Measurements from ENCODE around the gene VSTM2B. TPM values are rescaled to one million over a fixed set of nuclear protein-coding genes. Genes with fewer than 3 reads are reported as not detected.

Gene VSTM2B
- polyA plus RNA-seq, 1 of the 3 experiments (the other 2 are of a cell fraction), result not detected

DNA sequence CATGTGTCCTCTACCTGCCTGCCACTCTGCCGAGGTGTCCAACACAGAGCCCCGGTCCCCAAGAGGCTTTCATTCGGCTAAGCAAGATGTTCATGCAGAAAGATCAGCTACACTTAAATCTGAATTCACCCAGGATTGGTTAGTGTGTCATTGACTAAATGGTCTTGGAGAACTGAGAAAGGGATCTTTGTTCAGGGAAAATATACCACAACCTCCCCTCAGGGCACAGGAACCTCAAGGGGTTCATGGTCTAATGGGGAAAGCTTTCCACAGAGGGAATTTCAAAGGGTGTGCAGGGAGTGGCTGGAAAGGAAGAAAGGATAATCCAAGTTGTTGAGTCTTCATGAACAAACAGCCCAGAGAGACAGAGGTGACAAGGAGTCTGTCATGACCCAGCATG, 65.9 kb downstream of the VSTM2B start:
- no peak overlapping the region for H2AFZ ChIP-seq (ENCODE audit: low read depth)
- TF ChIP-seq FOSL2 (IDR thresholded peaks at IDR 0.05; ENCODE audit: borderline replicate concordance, low read depth), result no peak
- TF ChIP-seq RCOR1 (IDR thresholded peaks at IDR 0.05; ENCODE audit: low read length), result no peak
- TF ChIP-seq FOXJ3 (CRISPR knock-in tag; IDR thresholded peaks at IDR 0.05), result no peak
- TF ChIP-seq, protein P1, sequence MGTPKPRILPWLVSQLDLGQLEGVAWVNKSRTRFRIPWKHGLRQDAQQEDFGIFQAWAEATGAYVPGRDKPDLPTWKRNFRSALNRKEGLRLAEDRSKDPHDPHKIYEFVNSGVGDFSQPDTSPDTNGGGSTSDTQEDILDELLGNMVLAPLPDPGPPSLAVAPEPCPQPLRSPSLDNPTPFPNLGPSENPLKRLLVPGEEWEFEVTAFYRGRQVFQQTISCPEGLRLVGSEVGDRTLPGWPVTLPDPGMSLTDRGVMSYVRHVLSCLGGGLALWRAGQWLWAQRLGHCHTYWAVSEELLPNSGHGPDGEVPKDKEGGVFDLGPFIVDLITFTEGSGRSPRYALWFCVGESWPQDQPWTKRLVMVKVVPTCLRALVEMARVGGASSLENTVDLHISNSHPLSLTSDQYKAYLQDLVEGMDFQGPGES (IDR thresholded peaks at IDR 0.05; ENCODE audit: low read depth, low read length), result no peak
- TF ChIP-seq NRF1 (IDR thresholded peaks at IDR 0.05; ENCODE audit: low read depth, low read length), result no peak
- TF ChIP-seq, protein P2, sequence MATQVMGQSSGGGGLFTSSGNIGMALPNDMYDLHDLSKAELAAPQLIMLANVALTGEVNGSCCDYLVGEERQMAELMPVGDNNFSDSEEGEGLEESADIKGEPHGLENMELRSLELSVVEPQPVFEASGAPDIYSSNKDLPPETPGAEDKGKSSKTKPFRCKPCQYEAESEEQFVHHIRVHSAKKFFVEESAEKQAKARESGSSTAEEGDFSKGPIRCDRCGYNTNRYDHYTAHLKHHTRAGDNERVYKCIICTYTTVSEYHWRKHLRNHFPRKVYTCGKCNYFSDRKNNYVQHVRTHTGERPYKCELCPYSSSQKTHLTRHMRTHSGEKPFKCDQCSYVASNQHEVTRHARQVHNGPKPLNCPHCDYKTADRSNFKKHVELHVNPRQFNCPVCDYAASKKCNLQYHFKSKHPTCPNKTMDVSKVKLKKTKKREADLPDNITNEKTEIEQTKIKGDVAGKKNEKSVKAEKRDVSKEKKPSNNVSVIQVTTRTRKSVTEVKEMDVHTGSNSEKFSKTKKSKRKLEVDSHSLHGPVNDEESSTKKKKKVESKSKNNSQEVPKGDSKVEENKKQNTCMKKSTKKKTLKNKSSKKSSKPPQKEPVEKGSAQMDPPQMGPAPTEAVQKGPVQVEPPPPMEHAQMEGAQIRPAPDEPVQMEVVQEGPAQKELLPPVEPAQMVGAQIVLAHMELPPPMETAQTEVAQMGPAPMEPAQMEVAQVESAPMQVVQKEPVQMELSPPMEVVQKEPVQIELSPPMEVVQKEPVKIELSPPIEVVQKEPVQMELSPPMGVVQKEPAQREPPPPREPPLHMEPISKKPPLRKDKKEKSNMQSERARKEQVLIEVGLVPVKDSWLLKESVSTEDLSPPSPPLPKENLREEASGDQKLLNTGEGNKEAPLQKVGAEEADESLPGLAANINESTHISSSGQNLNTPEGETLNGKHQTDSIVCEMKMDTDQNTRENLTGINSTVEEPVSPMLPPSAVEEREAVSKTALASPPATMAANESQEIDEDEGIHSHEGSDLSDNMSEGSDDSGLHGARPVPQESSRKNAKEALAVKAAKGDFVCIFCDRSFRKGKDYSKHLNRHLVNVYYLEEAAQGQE (IDR thresholded peaks at IDR 0.05; ENCODE audit: low read depth, low read length), result no peak
- no peak for TF ChIP-seq NFIC (IDR thresholded peaks at IDR 0.05; ENCODE audit: borderline replicate concordance)
- no peak for TF ChIP-seq YY1 (IDR thresholded peaks at IDR 0.05; ENCODE audit: low read depth)
- no peak for TF ChIP-seq EZH2phosphoT487 (IDR thresholded peaks at IDR 0.05; ENCODE audit: borderline replicate concordance, low read depth)
- TF ChIP-seq POLR2AphosphoS5 (IDR thresholded peaks at IDR 0.05; ENCODE audit: low read depth, low read length), result no peak
- no peak for TF ChIP-seq SMC3 (IDR thresholded peaks at IDR 0.05; ENCODE audit: low read depth, low read length)
- TF ChIP-seq, protein P3, sequence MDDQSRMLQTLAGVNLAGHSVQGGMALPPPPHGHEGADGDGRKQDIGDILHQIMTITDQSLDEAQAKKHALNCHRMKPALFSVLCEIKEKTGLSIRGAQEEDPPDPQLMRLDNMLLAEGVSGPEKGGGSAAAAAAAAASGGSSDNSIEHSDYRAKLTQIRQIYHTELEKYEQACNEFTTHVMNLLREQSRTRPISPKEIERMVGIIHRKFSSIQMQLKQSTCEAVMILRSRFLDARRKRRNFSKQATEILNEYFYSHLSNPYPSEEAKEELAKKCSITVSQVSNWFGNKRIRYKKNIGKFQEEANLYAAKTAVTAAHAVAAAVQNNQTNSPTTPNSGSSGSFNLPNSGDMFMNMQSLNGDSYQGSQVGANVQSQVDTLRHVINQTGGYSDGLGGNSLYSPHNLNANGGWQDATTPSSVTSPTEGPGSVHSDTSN (IDR thresholded peaks at IDR 0.05), result no peak
- TF ChIP-seq FOXM1 (IDR thresholded peaks at IDR 0.05; ENCODE audit: low read depth), result no peak
- TF ChIP-seq GABPA (IDR thresholded peaks at IDR 0.05; ENCODE audit: low read depth), result no peak
- H3K36me3 ChIP-seq (replicated peaks in 1 of 2; ENCODE audit: control insufficient read depth in 1 of 2, insufficient read depth in 2 of 2, low read length in 1 of 2), result no peaks in the 10 kb centered on the region
- H3F3A ChIP-seq (replicated peaks; ENCODE audit: insufficient read depth), result no peaks in the 10 kb centered on the region
- no peak for DNase-seq
- no peaks in the 10 kb centered on the region for H3K79me2 ChIP-seq (ENCODE audit: insufficient read depth)
- ChIA-PET CTCF (interaction anchor here (0.5 kb wide), 1 partner anchor 228 kb away, joined by 4 read pairs; no protein-coding TSS in a partner anchor), POLR2A (no interaction called here)
- no peaks in the 10 kb centered on the region for H3K9me2 ChIP-seq
- no peak overlapping the region for H3K27ac ChIP-seq (ENCODE audit: low read depth in 2 of 2, low read length in 1 of 2)
- 20% methylated on average over 1 of the region's 3 CpGs for WGBS (ENCODE audit: low lambda C conversion rate)
- H4K20me1 ChIP-seq (ENCODE audit: insufficient read depth), result no peaks in the 10 kb centered on the region
- H3K9ac ChIP-seq, result no peak overlapping the region
- no peak overlapping the region for H3K4me3 ChIP-seq (ENCODE audit: low read depth in 2 of 2, low read length in 1 of 2)
- H3K4me1 ChIP-seq (ENCODE audit: control insufficient read depth in 1 of 2, insufficient read depth in 2 of 2, low read depth in 1 of 2, low read length in 1 of 2), result no peaks in the 10 kb centered on the region
- peaks cover 57% of the 10 kb centered on the region for H3K27me3 ChIP-seq (ENCODE audit: insufficient read depth)
- no peaks in the 10 kb centered on the region for H3K9me3 ChIP-seq
- no peak overlapping the region for H3K4me2 ChIP-seq
